Inflammatory macrophage (primary cell): Measurements from ENCODE around the gene PRICKLE4.
A peak's percentile ranks its signal among the peaks of the same experiment; 100 is the strongest.

ENCODE experiments used
- DNase-seq, 2 donors: peaks; one replicate each; pipeline ENCODE4 v3.0.0-alpha.2; 2020 to 2022
- total RNA-seq, 18 experiments: gene quantifications; one replicate each; lab custom pipeline; 2026; ENCODE audit warnings: mixed read lengths in 6 of 18, inconsistent platforms in 2 of 18; lab: John Stamatoyannopoulos, UW

PRICKLE4 gene, protein sequence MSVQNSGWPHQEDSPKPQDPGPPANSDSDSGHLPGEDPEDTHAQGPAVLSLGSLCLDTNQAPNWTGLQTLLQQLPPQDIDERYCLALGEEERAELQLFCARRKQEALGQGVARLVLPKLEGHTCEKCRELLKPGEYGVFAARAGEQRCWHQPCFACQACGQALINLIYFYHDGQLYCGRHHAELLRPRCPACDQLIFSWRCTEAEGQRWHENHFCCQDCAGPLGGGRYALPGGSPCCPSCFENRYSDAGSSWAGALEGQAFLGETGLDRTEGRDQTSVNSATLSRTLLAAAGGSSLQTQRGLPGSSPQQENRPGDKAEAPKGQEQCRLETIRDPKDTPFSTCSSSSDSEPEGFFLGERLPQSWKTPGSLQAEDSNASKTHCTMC
- total RNA-seq, result 0 to 0.13 (median 0) reads per million in 18 experiments

- DNase-seq, result peak in 1 of 2 donors; percentile 26
Measured at GRCh38 chr6:41780551-41781365, at the start of gene PRICKLE4. PRICKLE4 (plus strand) TSS chr6:41780782; CDS start chr6:41783474, 2,692 bp downstream.

DNA sequence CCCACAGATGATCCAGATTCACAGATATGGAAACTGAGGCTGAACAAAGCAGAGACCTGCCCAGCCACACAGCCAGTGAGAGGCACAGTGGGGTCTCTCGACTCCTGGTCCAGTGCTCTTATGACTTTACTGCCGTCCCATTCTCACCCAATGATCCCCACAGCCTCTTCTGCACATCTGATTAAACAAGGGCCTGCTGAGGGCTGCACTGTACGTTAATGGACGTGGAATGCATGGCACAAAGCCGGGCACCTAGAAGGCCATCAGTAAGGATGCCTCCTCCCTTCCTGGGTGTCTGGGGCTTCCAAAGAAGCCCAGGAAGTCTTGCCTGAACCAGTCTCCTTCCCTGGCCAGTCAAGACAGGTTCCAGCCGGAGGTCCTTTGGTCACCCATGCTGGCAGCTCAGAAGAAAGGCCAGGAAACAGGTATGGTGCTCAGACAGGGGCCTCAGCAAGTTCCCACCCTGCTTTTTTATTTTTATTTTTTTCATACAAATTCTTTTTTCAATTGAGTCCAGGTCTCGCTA, 49.0 kb upstream of the PRICKLE4 start:
- DNase-seq, result no peak

- no peak for DNase-seq
Measured at GRCh38 chr6:41732149-41732548, 48.4 kb upstream of the PRICKLE4 start.

GRCh38 chr6:41732591-41733359, 47.8 kb upstream of the PRICKLE4 start:
- peak; percentile 14 to 51 for DNase-seq

DNA sequence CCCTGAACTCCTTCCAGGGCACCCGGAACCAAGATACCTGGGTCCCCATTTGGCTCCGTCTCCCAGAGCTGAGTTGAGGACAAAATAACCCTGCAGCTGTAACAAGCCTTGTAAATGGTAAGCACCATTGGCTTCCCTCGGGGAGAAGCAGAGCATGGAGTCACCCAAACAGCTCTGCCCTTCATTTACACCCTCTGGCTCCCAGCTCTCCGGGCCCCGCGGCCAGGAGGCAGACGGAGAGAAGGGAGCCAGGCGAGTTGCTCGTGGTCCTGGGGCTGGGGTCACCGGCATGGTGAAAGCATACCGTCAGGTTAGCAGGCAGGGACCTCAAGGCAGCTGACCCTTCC, 47.2 kb upstream of the PRICKLE4 start:
- no peak for DNase-seq

DNA sequence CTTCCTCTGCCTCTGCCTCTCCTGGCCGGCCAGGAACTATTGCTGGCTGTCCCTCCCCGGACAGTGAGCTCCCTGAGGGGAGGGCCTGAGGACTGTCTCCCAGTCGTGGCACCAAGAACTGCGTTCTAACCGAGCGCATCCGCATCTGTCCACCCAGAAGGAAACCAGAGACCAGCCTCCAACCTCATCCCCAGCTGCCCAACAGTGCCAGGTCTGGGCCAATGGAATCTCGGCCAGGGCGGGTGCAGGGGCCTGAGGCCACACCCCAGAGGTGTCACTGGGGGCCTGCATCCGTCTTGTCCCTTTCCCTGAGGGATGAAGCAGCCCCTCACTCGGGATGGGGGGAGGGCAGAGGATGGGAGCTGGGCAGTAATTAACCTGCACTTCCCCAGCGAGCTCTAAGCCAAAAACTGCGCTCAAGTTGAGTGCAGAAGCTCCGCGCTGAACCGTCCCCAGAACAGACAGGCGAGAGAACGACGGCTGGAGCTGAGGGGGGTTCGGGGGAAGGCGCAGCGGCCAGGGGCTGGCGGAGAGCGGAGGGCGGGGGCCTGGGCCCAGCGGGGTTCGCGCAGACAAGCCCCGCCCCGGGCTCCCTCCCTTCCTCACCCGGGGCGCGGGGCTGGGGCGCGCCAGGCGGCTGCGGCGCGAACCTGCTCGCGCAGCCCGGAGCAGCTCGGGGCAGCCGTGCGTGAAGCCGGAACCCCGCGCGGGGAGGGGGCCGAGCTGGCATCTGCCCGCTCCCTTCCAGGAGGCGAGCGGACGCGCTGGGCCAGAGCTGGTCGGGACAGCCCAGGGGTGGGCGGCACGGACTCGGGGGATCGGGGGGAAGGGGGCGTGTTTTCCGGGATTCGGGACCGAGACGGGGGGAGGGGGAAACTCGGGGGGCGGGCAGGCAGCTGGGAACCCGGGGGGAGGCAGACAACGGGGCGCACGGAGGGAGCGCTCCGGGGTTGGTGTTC, 46.6 kb upstream of the PRICKLE4 start:
- peak; percentile 58 to 78 for DNase-seq

GRCh38 chr6:41734666-41735426, 45.7 kb upstream of the PRICKLE4 start:
- peak; percentile 64 to 91 for DNase-seq

- peak; percentile 95 for DNase-seq
Measured at GRCh38 chr6:41735427-41736185, 45.0 kb upstream of the PRICKLE4 start, which contains the start of gene TFEB. TFEB (minus strand) TSS chr6:41735608; CDS start chr6:41691213, 44,395 bp downstream.

DNA sequence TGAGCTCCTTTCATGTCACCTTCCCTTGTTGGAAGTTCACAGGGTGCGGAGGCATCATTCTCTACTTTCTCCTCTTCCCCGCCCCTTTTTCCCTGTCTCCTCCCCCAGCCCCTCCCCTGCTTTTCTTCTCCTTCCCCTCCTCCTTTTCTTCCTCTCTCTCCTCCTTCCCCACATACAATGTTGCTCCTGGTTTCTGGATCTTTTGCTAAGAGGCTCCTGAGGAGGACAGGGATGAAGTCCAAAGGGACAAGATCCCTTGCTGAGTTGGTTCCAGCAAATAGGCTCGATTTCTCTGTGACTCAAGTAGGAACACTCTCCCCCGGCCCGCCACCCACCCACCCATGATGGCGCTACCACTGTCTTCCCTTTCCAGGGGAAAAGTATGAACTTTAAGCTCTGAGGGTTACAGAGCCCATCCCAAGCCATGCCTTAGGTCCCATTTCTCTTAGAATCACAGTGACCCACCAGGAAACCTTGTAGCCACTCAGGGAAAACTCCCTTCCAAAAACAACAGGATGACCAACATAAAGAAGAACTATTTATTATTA, 44.3 kb upstream of the PRICKLE4 start:
- DNase-seq, result no peak

DNA sequence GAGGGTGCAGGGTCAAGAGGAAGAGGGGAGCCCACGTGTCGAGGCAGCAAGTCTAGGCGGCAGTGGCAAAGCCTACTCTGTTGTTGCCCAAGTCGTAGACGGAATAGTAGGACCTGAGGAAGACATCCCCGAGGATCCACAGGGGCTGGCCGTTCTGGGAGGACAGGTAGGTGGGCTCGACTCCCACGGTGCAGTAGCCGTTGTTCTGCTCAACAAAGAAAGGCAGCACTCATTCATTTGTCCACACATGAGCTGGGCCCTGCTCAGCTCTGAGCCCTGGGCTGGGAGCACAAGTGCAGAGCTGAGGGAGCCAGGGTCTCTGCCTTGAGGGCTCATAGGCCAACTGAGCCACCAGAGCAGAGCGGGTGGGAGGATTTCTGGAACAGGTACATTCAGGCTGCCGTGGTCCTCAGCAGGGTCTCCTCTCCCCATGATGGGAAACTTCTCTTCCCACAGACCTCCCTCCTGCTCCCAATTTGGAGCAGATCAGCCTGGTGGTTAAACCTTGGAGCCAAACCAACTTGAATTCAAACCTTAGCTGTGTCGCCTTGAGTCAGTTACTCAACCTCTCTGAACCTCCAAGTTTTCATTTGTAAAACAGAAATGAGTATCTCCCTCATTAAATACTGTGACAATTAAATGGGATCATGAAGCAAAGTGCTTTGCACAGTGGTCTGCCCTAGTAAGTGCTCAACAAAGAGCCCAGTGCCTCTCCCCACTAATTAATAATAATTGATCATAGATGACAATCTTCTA, 43.6 kb upstream of the PRICKLE4 start:
- no peak for DNase-seq

GRCh38 chr6:41737591-41738130, 42.9 kb upstream of the PRICKLE4 start:
- DNase-seq, result no peak

GRCh38 chr6:41739041-41739440, 41.5 kb upstream of the PRICKLE4 start:
- no peak for DNase-seq

GRCh38 chr6:41740366-41741162, 40.0 kb upstream of the PRICKLE4 start:
- no peak for DNase-seq

- no peak for DNase-seq
Measured at GRCh38 chr6:41741625-41742490, 38.7 kb upstream of the PRICKLE4 start.

- DNase-seq, result no peak
Measured at GRCh38 chr6:41743406-41744235, 37.0 kb upstream of the PRICKLE4 start.
